NCI-H82 (cell line): ENCODE results near the gene NEDD4.
"Not testable (repeated sequence)": the region's sequence is repeated elsewhere in the genome, so short reads cannot be mapped to it uniquely, and the experiment has no call there.

Source experiments
- DNase-seq: peaks from one replicate; lab custom pipeline; 2025; lab: John Stamatoyannopoulos, UW

The NEDD4 gene

GRCh38 chr15:56004281-56004680 lies 10.9 kb upstream of the NEDD4 start:
- DNase-seq, result not testable (repeated sequence)

- DNase-seq, result not testable (repeated sequence)
Measured at GRCh38 chr15:56003777-56004176, 10.4 kb upstream of the NEDD4 start.

- not testable (repeated sequence) for DNase-seq
Measured at GRCh38 chr15:56003277-56003676, 9.9 kb upstream of the NEDD4 start.

- DNase-seq, result no peak
Measured at GRCh38 chr15:56001471-56002078, 8.2 kb upstream of the NEDD4 start.

GRCh38 chr15:55999658-56000057 lies 6.2 kb upstream of the NEDD4 start:
- no peak for DNase-seq

- DNase-seq, result no peak
Measured at GRCh38 chr15:55998478-55998877, 5.1 kb upstream of the NEDD4 start.

GRCh38 chr15:55993804-55994560 lies 570 bp upstream of the NEDD4 start:
- peak; percentile 94 for DNase-seq

GRCh38 chr15:55992769-55993110 lies 672 bp downstream of the NEDD4 start:
- no peak for DNase-seq

GRCh38 chr15:55991802-55992768 lies 1.3 kb downstream of the NEDD4 start:
- DNase-seq, result no peak

GRCh38 chr15:55990998-55991397 lies 2.4 kb downstream of the NEDD4 start:
- no peak for DNase-seq

- DNase-seq, result no peak
Measured at GRCh38 chr15:55990516-55990915, 2.9 kb downstream of the NEDD4 start.

GRCh38 chr15:55989383-55989782 lies 4.0 kb downstream of the NEDD4 start:
- DNase-seq, result no peak

- no peak for DNase-seq
Measured at GRCh38 chr15:55981582-55982249, 11.7 kb downstream of the NEDD4 start.

GRCh38 chr15:55980511-55980910 lies 12.9 kb downstream of the NEDD4 start:
- no peak for DNase-seq

GRCh38 chr15:55977231-55977630 lies 16.2 kb downstream of the NEDD4 start:
- no peak for DNase-seq

- DNase-seq, result no peak
Measured at GRCh38 chr15:55970286-55970685, 23.1 kb downstream of the NEDD4 start.

GRCh38 chr15:55969582-55969981 lies 23.8 kb downstream of the NEDD4 start:
- no peak for DNase-seq

GRCh38 chr15:55968923-55969322 lies 24.5 kb downstream of the NEDD4 start:
- no peak for DNase-seq

- DNase-seq, result no peak
Measured at GRCh38 chr15:55965091-55965490, 28.3 kb downstream of the NEDD4 start.

- DNase-seq, result no peak
Measured at GRCh38 chr15:55960946-55961345, 32.5 kb downstream of the NEDD4 start.

GRCh38 chr15:55959744-55960447 lies 33.5 kb downstream of the NEDD4 start:
- no peak for DNase-seq
